ENCODE data around the gene HNMT. TPM values are rescaled to one million over a fixed set of nuclear protein-coding genes. Genes with fewer than 3 reads are reported as not detected.

HNMT gene
- total RNA-seq, 5 donors from 2014 or later (not counting 1 experiment from before 2014, with no cell fraction given), result 0.15 to 0.39 (median 0.22) TPM; not detected in 2

DNA sequence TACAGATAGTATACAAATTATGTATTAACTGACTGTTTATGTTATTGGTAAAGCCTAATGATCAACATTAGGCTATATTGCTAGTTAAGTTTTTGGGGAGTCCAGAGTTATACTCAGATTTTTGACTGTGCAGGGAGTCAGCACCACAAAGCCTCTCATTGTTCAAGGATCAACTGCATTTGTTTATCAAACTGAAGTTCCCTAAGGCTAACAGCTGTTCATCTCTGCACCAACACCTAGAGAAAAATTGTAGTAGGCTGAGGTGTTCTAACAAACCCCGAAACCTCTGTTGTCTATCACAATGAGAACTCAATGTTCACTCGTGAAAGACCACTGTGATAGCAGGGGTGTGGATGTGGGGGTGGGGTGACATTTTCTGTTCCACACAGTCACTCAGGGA lies 97.7 kb downstream of the HNMT start:
- Mint-ChIP-seq H3K9me3 (no peaks in the 10 kb centered on the region), H3K4me3 (no peak overlapping the region), H3K36me3 (no peaks in the 10 kb centered on the region), H3K27me3 (no peaks in the 10 kb centered on the region), H3K4me1 (no peaks in the 10 kb centered on the region), H3K27ac (no peak overlapping the region)
- H3K36me3 ChIP-seq (ENCODE audit: control insufficient read depth in 2 of 2, extremely low read depth in 1 of 2, insufficient read depth in 1 of 2, low read length in 1 of 2), result no peaks in the 10 kb centered on the region
- ChIA-PET CTCF (no interaction called here), POLR2A (no interaction called here)
- H3K9me3 ChIP-seq, result no peaks in the 10 kb centered on the region
- no peaks in the 10 kb centered on the region for H3K4me1 ChIP-seq (ENCODE audit: control insufficient read depth in 1 of 2, extremely low read depth in 1 of 2, insufficient read depth in 2 of 2, low read length in 2 of 2)
- no CpG with 5 or more reads among the region's 2 CpGs for WGBS (ENCODE audit: insufficient coverage)
- no peak overlapping the region for H3K4me3 ChIP-seq (ENCODE audit: control insufficient read depth in 1 of 2, extremely low read depth in 1 of 2, low read length in 1 of 2)
- DNase-seq (no peak), ATAC-seq (replicated peaks in 1 of 4) (no peak)
- H3K27ac ChIP-seq (ENCODE audit: low read length), result no peak overlapping the region
- H3K27me3 ChIP-seq (replicated peaks in 1 of 2; ENCODE audit: control insufficient read depth in 2 of 2, extremely low read depth in 1 of 2, insufficient read depth in 2 of 2, low read length in 1 of 2), result no peaks in the 10 kb centered on the region

DNA sequence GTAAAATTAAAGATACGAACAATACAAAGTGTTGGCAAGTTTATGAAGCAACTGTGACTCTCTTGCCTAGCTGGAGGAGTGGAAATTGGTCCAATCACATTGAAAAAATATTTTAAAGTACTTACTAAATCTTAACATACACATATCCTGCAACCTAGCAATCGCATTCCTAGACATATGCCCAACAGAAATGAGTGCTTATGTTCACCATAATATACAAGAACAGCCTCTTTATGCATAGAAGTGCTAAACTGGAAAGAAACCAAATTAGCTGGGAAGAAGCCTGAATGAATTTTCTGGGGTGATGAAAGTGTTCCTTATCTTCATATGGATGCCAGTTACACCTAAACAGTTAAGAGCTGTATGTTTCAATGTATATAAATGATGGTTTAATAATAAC lies 98.9 kb downstream of the HNMT start:
- no peak overlapping the region for H3K27ac ChIP-seq (ENCODE audit: low read length)
- Mint-ChIP-seq H3K4me1 (no peaks in the 10 kb centered on the region), H3K27me3 (no peaks in the 10 kb centered on the region), H3K36me3 (no peaks in the 10 kb centered on the region), H3K4me3 (no peak overlapping the region), H3K9me3 (no peaks in the 10 kb centered on the region), H3K27ac (no peak overlapping the region)
- H3K36me3 ChIP-seq (ENCODE audit: control insufficient read depth in 2 of 2, extremely low read depth in 1 of 2, insufficient read depth in 1 of 2, low read length in 1 of 2), result no peaks in the 10 kb centered on the region
- ChIA-PET POLR2A (no interaction called here), CTCF (no interaction called here)
- no peaks in the 10 kb centered on the region for H3K9me3 ChIP-seq
- ATAC-seq (replicated peaks in 1 of 4) (no peak), DNase-seq (no peak)
- no peaks in the 10 kb centered on the region for H3K4me1 ChIP-seq (ENCODE audit: control insufficient read depth in 1 of 2, extremely low read depth in 1 of 2, insufficient read depth in 2 of 2, low read length in 2 of 2)
- no peak overlapping the region for H3K4me3 ChIP-seq (ENCODE audit: control insufficient read depth in 1 of 2, extremely low read depth in 1 of 2, low read length in 1 of 2)
- no CpG with 5 or more reads among the region's 2 CpGs for WGBS (ENCODE audit: insufficient coverage)
- no peaks in the 10 kb centered on the region for H3K27me3 ChIP-seq (replicated peaks in 1 of 2; ENCODE audit: control insufficient read depth in 2 of 2, extremely low read depth in 1 of 2, insufficient read depth in 2 of 2, low read length in 1 of 2)

All from T-cell (primary cell).